ENCODE measurements around the gene URM1.

GRCh38 chr9:128411364-128412119, 40.4 kb downstream of the URM1 start:
- TF ChIP-seq, protein P1, sequence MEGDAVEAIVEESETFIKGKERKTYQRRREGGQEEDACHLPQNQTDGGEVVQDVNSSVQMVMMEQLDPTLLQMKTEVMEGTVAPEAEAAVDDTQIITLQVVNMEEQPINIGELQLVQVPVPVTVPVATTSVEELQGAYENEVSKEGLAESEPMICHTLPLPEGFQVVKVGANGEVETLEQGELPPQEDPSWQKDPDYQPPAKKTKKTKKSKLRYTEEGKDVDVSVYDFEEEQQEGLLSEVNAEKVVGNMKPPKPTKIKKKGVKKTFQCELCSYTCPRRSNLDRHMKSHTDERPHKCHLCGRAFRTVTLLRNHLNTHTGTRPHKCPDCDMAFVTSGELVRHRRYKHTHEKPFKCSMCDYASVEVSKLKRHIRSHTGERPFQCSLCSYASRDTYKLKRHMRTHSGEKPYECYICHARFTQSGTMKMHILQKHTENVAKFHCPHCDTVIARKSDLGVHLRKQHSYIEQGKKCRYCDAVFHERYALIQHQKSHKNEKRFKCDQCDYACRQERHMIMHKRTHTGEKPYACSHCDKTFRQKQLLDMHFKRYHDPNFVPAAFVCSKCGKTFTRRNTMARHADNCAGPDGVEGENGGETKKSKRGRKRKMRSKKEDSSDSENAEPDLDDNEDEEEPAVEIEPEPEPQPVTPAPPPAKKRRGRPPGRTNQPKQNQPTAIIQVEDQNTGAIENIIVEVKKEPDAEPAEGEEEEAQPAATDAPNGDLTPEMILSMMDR (IDR thresholded peaks at IDR 0.05) = no peak
- TF ChIP-seq POLR2A (IDR thresholded peaks at IDR 0.05; ENCODE audit: low read length) = no peak
- no peak for TF ChIP-seq CHD4 (IDR thresholded peaks at IDR 0.05; ENCODE audit: borderline replicate concordance)
- TF ChIP-seq EP300 (IDR thresholded peaks at IDR 0.05) = no peak
- no peak for TF ChIP-seq ZC3H11A (IDR thresholded peaks at IDR 0.05)
- TF ChIP-seq MAX (IDR thresholded peaks at IDR 0.05) = no peak
- TF ChIP-seq POLR2AphosphoS2 (conservative IDR thresholded peaks at IDR 0.05; ENCODE audit: low read length) = no peak
- no peak for TF ChIP-seq BHLHE40 (IDR thresholded peaks at IDR 0.05; ENCODE audit: low read depth, low read length)
- TF ChIP-seq SMC3 (IDR thresholded peaks at IDR 0.05) = no peak
- TF ChIP-seq, protein P2, sequence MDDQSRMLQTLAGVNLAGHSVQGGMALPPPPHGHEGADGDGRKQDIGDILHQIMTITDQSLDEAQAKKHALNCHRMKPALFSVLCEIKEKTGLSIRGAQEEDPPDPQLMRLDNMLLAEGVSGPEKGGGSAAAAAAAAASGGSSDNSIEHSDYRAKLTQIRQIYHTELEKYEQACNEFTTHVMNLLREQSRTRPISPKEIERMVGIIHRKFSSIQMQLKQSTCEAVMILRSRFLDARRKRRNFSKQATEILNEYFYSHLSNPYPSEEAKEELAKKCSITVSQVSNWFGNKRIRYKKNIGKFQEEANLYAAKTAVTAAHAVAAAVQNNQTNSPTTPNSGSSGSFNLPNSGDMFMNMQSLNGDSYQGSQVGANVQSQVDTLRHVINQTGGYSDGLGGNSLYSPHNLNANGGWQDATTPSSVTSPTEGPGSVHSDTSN (IDR thresholded peaks at IDR 0.05) = no peak
- TF ChIP-seq FOXS1 (CRISPR knock-in tag; IDR thresholded peaks at IDR 0.05) = no peak
- TF ChIP-seq, protein P3, sequence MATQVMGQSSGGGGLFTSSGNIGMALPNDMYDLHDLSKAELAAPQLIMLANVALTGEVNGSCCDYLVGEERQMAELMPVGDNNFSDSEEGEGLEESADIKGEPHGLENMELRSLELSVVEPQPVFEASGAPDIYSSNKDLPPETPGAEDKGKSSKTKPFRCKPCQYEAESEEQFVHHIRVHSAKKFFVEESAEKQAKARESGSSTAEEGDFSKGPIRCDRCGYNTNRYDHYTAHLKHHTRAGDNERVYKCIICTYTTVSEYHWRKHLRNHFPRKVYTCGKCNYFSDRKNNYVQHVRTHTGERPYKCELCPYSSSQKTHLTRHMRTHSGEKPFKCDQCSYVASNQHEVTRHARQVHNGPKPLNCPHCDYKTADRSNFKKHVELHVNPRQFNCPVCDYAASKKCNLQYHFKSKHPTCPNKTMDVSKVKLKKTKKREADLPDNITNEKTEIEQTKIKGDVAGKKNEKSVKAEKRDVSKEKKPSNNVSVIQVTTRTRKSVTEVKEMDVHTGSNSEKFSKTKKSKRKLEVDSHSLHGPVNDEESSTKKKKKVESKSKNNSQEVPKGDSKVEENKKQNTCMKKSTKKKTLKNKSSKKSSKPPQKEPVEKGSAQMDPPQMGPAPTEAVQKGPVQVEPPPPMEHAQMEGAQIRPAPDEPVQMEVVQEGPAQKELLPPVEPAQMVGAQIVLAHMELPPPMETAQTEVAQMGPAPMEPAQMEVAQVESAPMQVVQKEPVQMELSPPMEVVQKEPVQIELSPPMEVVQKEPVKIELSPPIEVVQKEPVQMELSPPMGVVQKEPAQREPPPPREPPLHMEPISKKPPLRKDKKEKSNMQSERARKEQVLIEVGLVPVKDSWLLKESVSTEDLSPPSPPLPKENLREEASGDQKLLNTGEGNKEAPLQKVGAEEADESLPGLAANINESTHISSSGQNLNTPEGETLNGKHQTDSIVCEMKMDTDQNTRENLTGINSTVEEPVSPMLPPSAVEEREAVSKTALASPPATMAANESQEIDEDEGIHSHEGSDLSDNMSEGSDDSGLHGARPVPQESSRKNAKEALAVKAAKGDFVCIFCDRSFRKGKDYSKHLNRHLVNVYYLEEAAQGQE (IDR thresholded peaks at IDR 0.05) = no peak
- TF ChIP-seq RCOR1 (IDR thresholded peaks at IDR 0.05; ENCODE audit: low read depth, low read length) = no peak
- no peak for TF ChIP-seq MYC (IDR thresholded peaks at IDR 0.05; ENCODE audit: borderline replicate concordance, low read length)

Data from A549 (cell line).